GM19468 (cell line): ENCODE results near the gene HAAO.
"Not testable (repeated sequence)": the region's sequence is repeated elsewhere in the genome, so short reads cannot be mapped to it uniquely, and the experiment has no call there.

Experiments
- ATAC-seq: cut with Tn5 transposase; IDR thresholded peaks from one replicate; pipeline ENCODE4 v1.9.1; 2021; ENCODE audit warnings: mild to moderate bottlenecking, moderate library complexity, moderate number of reproducible peaks; ENCODE audit not compliant: unreplicated experiment; ENCODE audit errors: extremely low read depth

Gene HAAO

DNA sequence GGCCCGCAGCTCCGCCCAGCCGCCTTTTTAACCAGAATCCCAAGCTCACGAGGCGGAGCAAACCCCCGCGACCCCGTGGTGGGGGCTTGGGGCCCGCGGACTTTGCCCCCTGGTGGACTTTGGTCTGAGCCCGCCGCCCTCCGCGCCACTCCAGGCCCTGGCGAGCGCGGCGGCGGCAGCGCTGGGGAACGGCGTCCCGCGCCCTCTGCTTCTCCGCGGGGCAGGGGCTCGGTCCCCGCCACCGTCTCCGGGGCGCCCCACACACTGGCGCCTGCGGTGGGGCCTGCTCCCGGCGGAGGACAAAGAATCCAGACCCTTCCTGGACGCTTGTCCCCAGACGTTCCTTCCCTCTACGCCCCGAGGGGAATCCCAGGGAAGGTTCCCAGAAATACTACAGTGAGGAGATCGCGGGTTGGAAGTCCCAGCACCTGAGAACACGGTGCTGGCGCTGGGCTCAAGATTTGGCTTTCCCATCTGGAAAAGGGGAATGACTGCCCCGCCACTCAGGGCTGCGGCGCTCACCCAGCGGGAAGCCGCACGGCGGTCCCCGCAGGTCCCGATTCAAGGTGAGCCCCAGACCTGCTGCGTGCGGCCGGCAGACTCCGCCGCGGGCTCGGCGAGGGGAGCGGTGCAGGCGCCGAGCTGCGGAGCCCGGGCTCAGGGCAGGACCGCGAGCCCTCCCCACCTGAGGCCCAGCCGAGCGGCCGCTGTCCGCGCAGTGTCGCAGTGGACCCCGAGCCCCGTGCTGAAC lies at the start of gene HAAO:
HAAO (minus strand) TSS at position 1 of the 751 bp plus-strand sequence. CDS start 47 bp downstream, outside the sequence.
- ATAC-seq = no peak

DNA sequence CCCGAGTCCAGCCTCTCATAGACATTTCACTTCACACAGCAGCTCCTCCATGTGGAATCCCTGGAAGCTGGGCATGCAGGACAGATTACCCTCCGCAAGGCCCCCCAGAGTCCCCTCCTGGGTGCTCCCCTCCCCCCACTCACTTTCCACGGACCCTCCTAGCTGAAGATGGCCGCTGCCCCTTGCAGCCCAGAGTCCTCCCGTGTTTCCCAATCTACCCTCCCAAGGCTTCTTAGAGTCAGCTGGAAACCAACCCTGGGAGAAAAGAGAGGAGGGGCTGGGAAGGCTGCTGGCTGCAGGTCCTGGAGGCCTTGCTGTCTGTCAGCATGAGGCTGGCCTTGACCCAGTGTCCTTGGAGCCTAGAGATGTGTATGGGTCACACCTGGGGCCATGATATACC lies 49.0 kb upstream of the HAAO start:
- no peak for ATAC-seq

DNA sequence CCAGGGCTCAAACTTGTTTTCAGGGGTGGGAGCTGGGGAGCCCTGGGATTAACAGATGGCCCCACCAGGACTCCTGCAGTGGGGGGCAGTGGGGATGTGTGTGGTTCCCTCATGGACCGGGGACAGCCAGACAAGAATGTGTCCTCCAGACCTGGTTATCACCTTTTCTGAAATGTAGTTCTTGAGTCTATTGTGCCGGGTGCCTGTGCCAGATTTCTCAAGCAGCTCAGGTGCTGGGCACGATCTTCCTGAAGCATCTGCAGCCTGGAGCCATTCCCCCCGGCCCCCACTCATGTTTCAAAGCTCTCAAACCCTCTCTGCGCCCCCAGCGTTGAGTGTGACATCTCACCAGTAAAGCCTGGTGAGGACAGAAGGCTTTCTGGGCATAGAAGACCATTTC lies 48.4 kb upstream of the HAAO start:
- no peak for ATAC-seq

GRCh38 chr2:42839809-42840501 lies 47.6 kb upstream of the HAAO start:
- ATAC-seq = no peak

DNA sequence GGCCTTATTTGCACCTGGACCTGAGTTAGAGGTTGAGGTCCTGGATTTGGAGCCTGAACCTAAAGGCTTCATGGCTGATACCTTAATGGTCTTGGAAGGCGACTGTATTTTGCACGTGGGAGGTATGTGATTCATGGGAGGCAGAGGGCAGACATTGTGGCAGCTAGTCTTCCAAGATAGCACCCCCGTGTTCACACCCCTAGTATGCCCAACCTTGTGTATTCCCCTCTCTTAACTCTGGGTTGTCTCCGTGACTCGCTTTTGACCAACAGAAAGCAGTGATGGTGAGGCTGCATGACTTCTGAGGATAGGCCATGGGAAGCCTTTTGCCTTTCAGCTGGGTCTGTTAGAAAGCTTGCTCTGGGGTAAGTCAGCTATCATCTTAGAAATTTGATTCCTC lies 45.8 kb upstream of the HAAO start:
- ATAC-seq = no peak

GRCh38 chr2:42835577-42836371 lies 43.4 kb upstream of the HAAO start:
- no peak for ATAC-seq

DNA sequence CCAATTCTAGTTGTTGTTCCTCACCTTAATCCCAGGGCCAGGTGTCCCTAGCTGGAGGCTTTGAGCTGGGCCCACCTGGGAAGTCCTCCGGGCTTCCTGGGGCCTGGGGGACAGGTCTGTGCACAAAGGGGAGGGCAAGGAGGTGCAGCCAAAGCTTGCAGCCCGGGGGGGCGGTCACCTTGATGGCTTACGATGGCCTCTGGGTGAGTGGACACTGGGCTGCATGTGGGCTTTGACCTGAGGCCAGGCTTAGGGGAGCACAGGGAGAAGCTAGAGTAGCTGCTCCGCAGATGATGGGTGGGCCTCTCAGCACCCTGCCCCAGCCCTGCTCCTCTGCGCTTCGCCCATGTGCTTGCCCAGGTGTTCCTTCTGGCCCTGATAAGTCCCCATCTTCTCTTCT lies 41.8 kb upstream of the HAAO start:
- no peak for ATAC-seq

DNA sequence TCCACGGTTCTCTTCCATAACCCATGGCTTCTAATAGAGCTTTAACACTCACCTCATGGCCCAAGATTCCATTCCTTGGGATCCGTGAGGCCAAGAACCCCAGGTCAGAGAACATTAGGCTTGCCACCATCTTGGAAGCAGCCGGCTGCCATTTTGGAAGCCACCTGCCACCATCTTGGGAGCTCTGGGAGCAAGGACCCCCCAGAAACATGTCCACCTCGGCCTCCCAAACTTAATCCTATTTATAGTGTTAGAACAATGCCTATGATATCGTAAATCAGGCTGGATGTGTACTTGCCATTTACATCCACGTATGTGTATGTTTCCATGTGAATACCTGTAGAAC lies 39.9 kb upstream of the HAAO start:
- no peak for ATAC-seq

GRCh38 chr2:42831575-42832288 lies 39.3 kb upstream of the HAAO start:
- ATAC-seq = not testable (repeated sequence)

- no peak for ATAC-seq
These were observed 38.7 kb upstream of the HAAO start for GRCh38 chr2:42830922-42831574.

DNA sequence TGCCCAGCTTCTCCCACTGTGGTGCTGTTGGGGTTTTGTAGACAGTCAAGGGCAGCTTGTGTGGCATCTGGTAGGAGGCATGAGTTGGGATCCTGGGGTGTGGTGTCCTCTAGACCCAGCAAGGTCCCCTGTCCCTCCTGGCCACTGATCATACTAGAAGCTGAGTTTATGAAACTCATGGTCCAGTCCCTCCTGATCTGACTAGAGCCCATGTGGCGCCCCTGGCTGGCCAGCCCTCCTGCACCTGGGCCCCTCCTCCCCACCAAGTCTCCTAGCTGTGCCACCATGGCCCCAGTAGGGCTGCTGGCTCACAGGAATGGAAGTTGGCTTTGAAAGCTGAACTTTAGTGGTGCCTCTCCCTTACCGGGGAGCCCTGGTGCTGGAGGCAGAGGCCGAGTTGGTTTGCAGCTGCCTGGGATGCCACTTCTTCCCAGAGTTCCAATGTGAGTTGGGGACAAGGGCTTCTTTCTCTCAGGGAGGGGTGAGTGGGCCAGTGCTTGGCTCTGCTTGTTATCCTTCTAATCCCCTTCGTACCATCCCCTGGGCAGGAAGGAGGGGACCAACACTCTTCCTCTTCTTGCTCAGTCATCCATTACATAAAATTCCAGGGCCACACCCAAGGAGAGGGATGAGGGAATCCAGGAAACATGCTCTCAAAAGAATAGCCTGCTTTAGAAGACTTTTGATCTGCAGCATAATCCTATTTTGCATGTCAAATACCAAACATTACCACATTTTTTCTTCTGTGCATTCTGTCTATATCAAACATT lies 37.5 kb upstream of the HAAO start:
- no peak for ATAC-seq

- no peak for ATAC-seq
These were observed 36.4 kb upstream of the HAAO start for GRCh38 chr2:42828487-42829425.

GRCh38 chr2:42827647-42828486 lies 35.5 kb upstream of the HAAO start:
- no peak for ATAC-seq

GRCh38 chr2:42826231-42826630 lies 33.8 kb upstream of the HAAO start:
- no peak for ATAC-seq

DNA sequence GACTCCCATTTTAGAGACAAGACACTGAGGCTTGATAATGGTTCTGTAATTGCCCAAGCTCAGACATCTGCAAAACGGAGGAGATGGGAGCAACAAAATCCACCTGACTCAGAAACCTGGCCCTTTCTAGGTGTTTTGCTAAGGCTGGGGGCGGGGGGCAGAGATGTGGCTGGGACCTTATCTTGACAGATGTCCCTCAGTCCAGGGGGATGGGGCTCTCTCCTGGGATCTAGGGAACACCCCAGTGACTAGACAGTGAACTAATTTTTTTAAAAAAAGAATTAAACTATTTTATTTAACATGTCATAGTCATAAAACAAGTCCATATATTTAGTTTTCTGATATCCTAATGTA lies 32.0 kb upstream of the HAAO start:
- no peak for ATAC-seq

DNA sequence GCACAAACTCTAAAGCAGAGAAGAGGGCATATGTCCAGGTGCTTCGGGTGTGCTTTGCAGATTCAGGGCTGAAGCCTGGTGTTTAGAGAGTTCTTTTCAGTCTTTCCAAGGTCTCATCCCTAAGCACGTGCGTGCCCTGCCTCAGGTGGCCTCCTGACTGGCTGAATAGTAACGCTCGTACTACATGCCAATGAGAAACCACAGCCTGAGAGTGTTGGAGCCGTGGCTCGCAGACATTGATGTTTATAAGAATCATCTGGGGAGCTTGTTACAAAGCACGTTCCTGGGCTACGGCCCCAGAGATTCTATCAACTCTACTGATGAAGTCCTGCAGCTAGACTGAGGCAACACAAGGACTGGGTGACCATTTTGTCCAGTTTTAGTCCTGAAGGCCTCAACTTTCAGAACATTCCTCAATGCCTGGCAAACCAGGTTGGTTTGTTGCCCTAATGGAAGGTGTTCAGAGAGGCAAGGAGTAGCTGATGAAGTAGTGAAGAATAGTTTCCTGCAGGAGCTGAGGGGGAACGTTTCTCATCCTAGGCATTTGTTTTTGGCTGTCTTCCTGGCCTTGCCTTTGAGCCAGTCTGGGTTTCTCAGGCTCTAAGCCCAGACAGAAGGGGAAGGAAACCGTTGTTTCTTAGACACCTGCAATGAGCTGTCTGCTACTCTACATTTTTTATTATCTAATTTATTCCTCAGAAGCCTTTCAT lies 31.5 kb upstream of the HAAO start:
- ATAC-seq = no peak

GRCh38 chr2:42819160-42819559 lies 26.8 kb upstream of the HAAO start:
- ATAC-seq = no peak
